Karpas-422 (cell line): ENCODE results near the gene NLRC5. TPM values are rescaled to one million over a fixed set of nuclear protein-coding genes. Genes with fewer than 3 reads are reported as not detected.
A peak's percentile ranks its signal among the peaks of the same experiment; 100 is the strongest.

ENCODE experiments used
- DNase-seq: peaks from one replicate; pipeline ENCODE4 v3.0.0-alpha.2; 2015
- H2AFZ ChIP-seq: fragments of 200-600 bp; sonication (generic); 2 replicates; pipeline ENCODE4 v1.6.1; 2014; ENCODE audit warnings: antibody characterized with exemption, low read length, mixed read lengths
- H3K27ac ChIP-seq: fragments of 200-600 bp; sonication (generic); 2 replicates; pipeline ENCODE4 v1.5.1; 2014; ENCODE audit warnings: mild to moderate bottlenecking, low read length, moderate library complexity
- H3K27me3 ChIP-seq: fragments of 200-600 bp; sonication (generic); 2 replicates; pipeline ENCODE4 v1.6.1; 2014; ENCODE audit warnings: low read length, mixed read lengths
- H3K36me3 ChIP-seq: fragments of 200-600 bp; sonication (generic); 2 replicates; pipeline ENCODE4 v1.6.1; 2014; ENCODE audit warnings: low read length, mixed read lengths; ENCODE audit not compliant: insufficient read depth
- H3K4me1 ChIP-seq: fragments of 200-600 bp; sonication (generic); 2 replicates; pipeline ENCODE4 v1.6.1; 2014; ENCODE audit warnings: mild to moderate bottlenecking, low read length, mixed read lengths
- H3K4me2 ChIP-seq: fragments of 200-600 bp; sonication (generic); 2 replicates; pipeline ENCODE4 v1.6.1; 2014; ENCODE audit warnings: low read length, low read depth, mild to moderate bottlenecking; ENCODE audit not compliant: poor library complexity, severe bottlenecking
- H3K4me3 ChIP-seq: fragments of 200-600 bp; sonication (generic); 2 replicates; pipeline ENCODE4 v1.5.1; 2014; ENCODE audit warnings: mild to moderate bottlenecking, antibody characterized with exemption, low read length, mixed read lengths
- H3K79me2 ChIP-seq: fragments of 200-600 bp; sonication (generic); 2 replicates; pipeline ENCODE4 v1.6.1; 2014; ENCODE audit warnings: mild to moderate bottlenecking, low read length, mixed read lengths
- H3K9ac ChIP-seq: fragments of 200-600 bp; sonication (generic); 2 replicates; pipeline ENCODE4 v1.6.0; 2014; ENCODE audit warnings: low read length
- H3K9me2 ChIP-seq: fragments of 200-600 bp; sonication (generic), shearing (Covaris generic); replicated peaks from 2 replicates; pipeline ENCODE4 v1.6.0; 2014; ENCODE audit warnings: mild to moderate bottlenecking, low read length, moderate library complexity; ENCODE audit not compliant: insufficient read depth
- H3K9me3 ChIP-seq: fragments of 300-700, 200-600 bp; sonication (generic); 2 replicates; pipeline ENCODE4 v1.6.1; 2014; ENCODE audit warnings: low read length, mixed read lengths
- H4K20me1 ChIP-seq: fragments of 200-600 bp; sonication (generic); 2 replicates; pipeline ENCODE4 v1.6.1; 2014; ENCODE audit warnings: mild to moderate bottlenecking, antibody characterized with exemption, low read length, low read depth; ENCODE audit not compliant: insufficient read depth
- total RNA-seq: library from RNA; depleted of rRNA; stranded (reverse); fragments of >200 nt; shearing (Covaris generic); gene quantifications from 2 replicates; pipeline ENCODE4 v1.2.3, GENCODE V29; 2014; ENCODE audit warnings: low replicate concordance; rRNA removed

NLRC5 gene, protein sequence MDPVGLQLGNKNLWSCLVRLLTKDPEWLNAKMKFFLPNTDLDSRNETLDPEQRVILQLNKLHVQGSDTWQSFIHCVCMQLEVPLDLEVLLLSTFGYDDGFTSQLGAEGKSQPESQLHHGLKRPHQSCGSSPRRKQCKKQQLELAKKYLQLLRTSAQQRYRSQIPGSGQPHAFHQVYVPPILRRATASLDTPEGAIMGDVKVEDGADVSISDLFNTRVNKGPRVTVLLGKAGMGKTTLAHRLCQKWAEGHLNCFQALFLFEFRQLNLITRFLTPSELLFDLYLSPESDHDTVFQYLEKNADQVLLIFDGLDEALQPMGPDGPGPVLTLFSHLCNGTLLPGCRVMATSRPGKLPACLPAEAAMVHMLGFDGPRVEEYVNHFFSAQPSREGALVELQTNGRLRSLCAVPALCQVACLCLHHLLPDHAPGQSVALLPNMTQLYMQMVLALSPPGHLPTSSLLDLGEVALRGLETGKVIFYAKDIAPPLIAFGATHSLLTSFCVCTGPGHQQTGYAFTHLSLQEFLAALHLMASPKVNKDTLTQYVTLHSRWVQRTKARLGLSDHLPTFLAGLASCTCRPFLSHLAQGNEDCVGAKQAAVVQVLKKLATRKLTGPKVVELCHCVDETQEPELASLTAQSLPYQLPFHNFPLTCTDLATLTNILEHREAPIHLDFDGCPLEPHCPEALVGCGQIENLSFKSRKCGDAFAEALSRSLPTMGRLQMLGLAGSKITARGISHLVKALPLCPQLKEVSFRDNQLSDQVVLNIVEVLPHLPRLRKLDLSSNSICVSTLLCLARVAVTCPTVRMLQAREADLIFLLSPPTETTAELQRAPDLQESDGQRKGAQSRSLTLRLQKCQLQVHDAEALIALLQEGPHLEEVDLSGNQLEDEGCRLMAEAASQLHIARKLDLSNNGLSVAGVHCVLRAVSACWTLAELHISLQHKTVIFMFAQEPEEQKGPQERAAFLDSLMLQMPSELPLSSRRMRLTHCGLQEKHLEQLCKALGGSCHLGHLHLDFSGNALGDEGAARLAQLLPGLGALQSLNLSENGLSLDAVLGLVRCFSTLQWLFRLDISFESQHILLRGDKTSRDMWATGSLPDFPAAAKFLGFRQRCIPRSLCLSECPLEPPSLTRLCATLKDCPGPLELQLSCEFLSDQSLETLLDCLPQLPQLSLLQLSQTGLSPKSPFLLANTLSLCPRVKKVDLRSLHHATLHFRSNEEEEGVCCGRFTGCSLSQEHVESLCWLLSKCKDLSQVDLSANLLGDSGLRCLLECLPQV (N-terminal part only)
- total RNA-seq = 103 and 116 TPM in 2 replicates

- peak within 1 kb of the TSS; percentile 81 for H3K4me2 ChIP-seq
- no peaks in the 10 kb centered on the region for H4K20me1 ChIP-seq
- peaks cover 7% of the 10 kb centered on the region for H3K36me3 ChIP-seq
- peak within 1 kb of the TSS; percentile 94 for H3K9ac ChIP-seq
- no peaks in the 10 kb centered on the region for H3K9me3 ChIP-seq
- H3K4me3 ChIP-seq = peak within 1 kb of the TSS; percentile 93
- no peaks in the 10 kb centered on the region for H3K9me2 ChIP-seq
- DNase-seq = peak; percentile 94
- H3K4me1 ChIP-seq = peaks cover 80% of the 10 kb centered on the region
- no peaks in the 10 kb centered on the region for H3K27me3 ChIP-seq
- peak within 1 kb of the TSS; percentile 35; the same call in 1 of the 2 replicates for H2AFZ ChIP-seq
- peaks cover 45% of the 10 kb centered on the region for H3K79me2 ChIP-seq
- H3K27ac ChIP-seq = peak within 1 kb of the TSS; percentile 76
These were observed at the start of gene NLRC5 for GRCh38 chr16:56988948-56989945. TSS of gene NLRC5 (plus strand) at chr16:56989557. CDS start at chr16:57020713, 31,156 bp downstream.

DNA sequence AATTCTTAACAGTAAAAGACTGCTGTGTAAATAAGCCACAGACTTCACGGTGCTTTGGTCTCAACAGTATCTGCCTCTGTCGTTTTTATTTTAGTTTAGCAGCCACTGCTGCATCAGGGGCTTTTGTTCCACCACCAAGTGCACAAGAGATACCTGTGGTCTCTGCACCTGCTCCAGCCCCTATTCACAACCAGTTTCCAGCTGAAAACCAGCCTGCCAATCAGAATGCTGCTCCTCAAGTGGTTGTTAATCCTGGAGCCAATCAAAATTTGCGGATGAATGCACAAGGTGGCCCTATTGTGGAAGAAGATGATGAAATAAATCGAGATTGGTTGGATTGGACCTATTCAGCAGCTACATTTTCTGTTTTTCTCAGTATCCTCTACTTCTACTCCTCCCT lies 49.6 kb upstream of the NLRC5 start:
- H3K9ac ChIP-seq = no peak overlapping the region
- no peak for DNase-seq
- peak overlapping the region; percentile 7 for H3K4me2 ChIP-seq
- H3K9me2 ChIP-seq = no peaks in the 10 kb centered on the region
- H3K27me3 ChIP-seq = no peaks in the 10 kb centered on the region
- H3K79me2 ChIP-seq = peaks cover 38% of the 10 kb centered on the region
- H3K27ac ChIP-seq = peak overlapping the region; percentile 50
- H3K4me3 ChIP-seq = no peak overlapping the region
- no peaks in the 10 kb centered on the region for H3K9me3 ChIP-seq
- H4K20me1 ChIP-seq = peaks cover 9% of the 10 kb centered on the region; the same call in 1 of the 2 replicates
- no peak overlapping the region for H2AFZ ChIP-seq
- peaks cover 88% of the 10 kb centered on the region for H3K36me3 ChIP-seq
- H3K4me1 ChIP-seq = peaks cover 73% of the 10 kb centered on the region

GRCh38 chr16:56941092-56941491 lies 48.3 kb upstream of the NLRC5 start:
- peak overlapping the region; percentile 56 for H3K27ac ChIP-seq
- H4K20me1 ChIP-seq = 0 out of 2 replicates have a peak, but pooled peaks cover 3% of the 10 kb centered on the region
- no peak overlapping the region for H3K9ac ChIP-seq
- H3K27me3 ChIP-seq = no peaks in the 10 kb centered on the region
- H3K79me2 ChIP-seq = peaks cover 25% of the 10 kb centered on the region
- no peaks in the 10 kb centered on the region for H3K9me2 ChIP-seq
- no peaks in the 10 kb centered on the region for H3K9me3 ChIP-seq
- peaks cover 60% of the 10 kb centered on the region for H3K4me1 ChIP-seq
- no peak overlapping the region for H2AFZ ChIP-seq
- H3K4me3 ChIP-seq = no peak overlapping the region
- peaks cover 82% of the 10 kb centered on the region for H3K36me3 ChIP-seq
- no peak for DNase-seq
- peak overlapping the region; percentile 34 for H3K4me2 ChIP-seq

DNA sequence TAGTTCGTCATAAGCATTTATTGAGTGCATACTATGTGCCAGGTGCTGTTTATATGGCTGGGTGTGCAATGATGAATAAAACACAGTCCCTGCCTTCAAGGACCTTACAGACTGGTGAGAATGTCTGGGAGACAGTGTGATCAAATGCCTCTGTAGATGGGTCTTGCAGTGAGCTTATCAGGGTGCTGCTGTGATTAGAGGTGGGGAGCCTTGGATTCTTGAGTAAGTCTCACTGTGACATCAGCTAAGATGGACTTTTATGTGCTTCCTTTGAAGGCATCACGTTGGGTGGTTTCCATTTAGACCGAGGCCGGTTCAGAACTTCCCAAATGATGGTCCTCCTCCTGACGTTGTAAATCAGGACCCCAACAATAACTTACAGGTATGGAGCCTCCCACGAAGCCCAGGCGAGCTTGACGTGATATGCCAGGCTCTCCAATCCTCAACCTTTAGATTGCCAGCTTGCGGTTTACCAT lies 47.5 kb upstream of the NLRC5 start:
- no peaks in the 10 kb centered on the region for H3K9me3 ChIP-seq
- no peaks in the 10 kb centered on the region for H3K9me2 ChIP-seq
- H3K79me2 ChIP-seq = peaks cover 17% of the 10 kb centered on the region
- H3K4me1 ChIP-seq = peaks cover 52% of the 10 kb centered on the region
- no peak overlapping the region for H3K4me2 ChIP-seq
- no peak overlapping the region for H3K4me3 ChIP-seq
- peaks cover 74% of the 10 kb centered on the region for H3K36me3 ChIP-seq
- 0 out of 2 replicates have a peak, but pooled peaks cover 3% of the 10 kb centered on the region for H4K20me1 ChIP-seq
- H2AFZ ChIP-seq = no peak overlapping the region
- H3K27me3 ChIP-seq = no peaks in the 10 kb centered on the region
- DNase-seq = no peak
- H3K27ac ChIP-seq = peak overlapping the region; percentile 56
- H3K9ac ChIP-seq = no peak overlapping the region

DNA sequence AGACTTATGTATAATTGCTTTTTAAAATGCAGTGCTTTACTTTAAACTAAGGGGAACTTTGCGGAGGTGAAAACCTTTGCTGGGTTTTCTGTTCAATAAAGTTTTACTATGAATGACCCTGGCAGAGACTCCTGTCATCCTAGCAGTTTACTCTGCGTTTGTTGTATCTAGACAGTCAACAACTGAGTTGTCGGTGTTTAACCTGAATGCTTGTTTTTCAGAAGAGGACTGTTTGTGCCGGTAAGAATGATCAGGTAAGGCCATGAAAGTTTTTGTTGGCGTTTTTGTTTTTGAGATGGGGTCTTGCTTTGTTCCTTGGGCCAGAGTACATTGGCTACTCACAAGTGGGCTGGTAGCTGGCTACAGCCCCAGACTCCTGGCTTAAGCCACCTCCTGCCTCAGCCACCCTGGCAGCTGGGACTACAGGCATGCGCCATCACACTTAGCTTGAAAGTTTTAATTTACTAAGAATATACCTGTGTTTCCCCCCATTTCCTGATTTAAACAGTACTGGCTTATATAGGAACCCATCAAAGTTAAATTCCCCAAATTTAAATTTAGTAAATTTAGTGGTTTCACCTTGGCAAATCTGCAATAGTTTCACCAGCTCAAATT lies 45.5 kb upstream of the NLRC5 start:
- peaks cover 34% of the 10 kb centered on the region for H3K4me1 ChIP-seq
- H3K4me2 ChIP-seq = no peak overlapping the region
- no peaks in the 10 kb centered on the region for H3K9me3 ChIP-seq
- H3K9ac ChIP-seq = no peak overlapping the region
- H3K79me2 ChIP-seq = 0 out of 2 replicates have a peak, but pooled peaks cover 3% of the 10 kb centered on the region
- no peaks in the 10 kb centered on the region for H3K27me3 ChIP-seq
- H3K27ac ChIP-seq = no peak overlapping the region
- 0 out of 2 replicates have a peak, but pooled peaks cover 3% of the 10 kb centered on the region for H4K20me1 ChIP-seq
- H3K36me3 ChIP-seq = peaks cover 57% of the 10 kb centered on the region
- H2AFZ ChIP-seq = no peak overlapping the region
- no peak overlapping the region for H3K4me3 ChIP-seq
- H3K9me2 ChIP-seq = no peaks in the 10 kb centered on the region
- no peak for DNase-seq

GRCh38 chr16:56944954-56945839 lies 44.2 kb upstream of the NLRC5 start:
- Histone ChIP-seq H3K4me2 (no peak overlapping the region), H3K36me3 (peaks cover 43% of the 10 kb centered on the region), H3K79me2 (no peaks in the 10 kb centered on the region), H3K9me2 (no peaks in the 10 kb centered on the region), H3K27ac (no peak overlapping the region), H4K20me1 (no peaks in the 10 kb centered on the region), H3K4me1 (peaks cover 32% of the 10 kb centered on the region), H3K27me3 (no peaks in the 10 kb centered on the region), H3K9ac (no peak overlapping the region), H2AFZ (no peak overlapping the region), H3K4me3 (no peak overlapping the region), H3K9me3 (no peaks in the 10 kb centered on the region)
- DNase-seq = no peak
